ENCODE measurements around the gene CHCHD3.
"Not testable (repeated sequence)": the region's sequence is repeated elsewhere in the genome, so short reads cannot be mapped to it uniquely, and the experiment has no call there.

The CHCHD3 gene

GRCh38 chr7:132906193-132906835 lies 175.6 kb downstream of the CHCHD3 start:
- TF ChIP-seq EZH2phosphoT487 (IDR thresholded peaks at IDR 0.05; ENCODE audit: borderline replicate concordance), result no peak
- no peak for TF ChIP-seq CTCF (conservative IDR thresholded peaks at IDR 0.05; ENCODE audit: low read length)
- no peak overlapping the region for H3K4me3 ChIP-seq (ENCODE audit: low read length, poor library complexity, severe bottlenecking)

GRCh38 chr7:132905136-132905535 lies 176.8 kb downstream of the CHCHD3 start:
- not testable (repeated sequence) for H4K20me1 ChIP-seq (ENCODE audit: insufficient read depth, low read length, poor library complexity, severe bottlenecking); H3K9me3 ChIP-seq (ENCODE audit: insufficient read depth, low read depth, low read length); H3K9me2 ChIP-seq (replicated peaks; ENCODE audit: low read depth, low read length); H3F3A ChIP-seq (ENCODE audit: low read depth); H2AFZ ChIP-seq (ENCODE audit: low read length); H3K27me3 ChIP-seq (ENCODE audit: insufficient read depth, low read length, poor library complexity, severe bottlenecking); H3K4me2 ChIP-seq (ENCODE audit: low read depth, low read length, poor library complexity, severe bottlenecking); H3K36me3 ChIP-seq (ENCODE audit: insufficient read depth, low read length); H3K9ac ChIP-seq (ENCODE audit: low read depth, low read length, poor library complexity, severe bottlenecking); H3K79me2 ChIP-seq (ENCODE audit: insufficient read depth, low read length); H3K4me1 ChIP-seq (ENCODE audit: insufficient read depth, low read length, poor library complexity, severe bottlenecking); H3K4me3 ChIP-seq (ENCODE audit: low read length, poor library complexity, severe bottlenecking)

More at GRCh38 chr7:132906193-132906835, 175.6 kb downstream of the CHCHD3 start:
- peaks cover 3% of the 10 kb centered on the region for H3K4me1 ChIP-seq (ENCODE audit: insufficient read depth, low read length, poor library complexity, severe bottlenecking)
- no peaks in the 10 kb centered on the region for H3F3A ChIP-seq (ENCODE audit: low read depth)
- H3K9me2 ChIP-seq (replicated peaks; ENCODE audit: low read depth, low read length), result no peaks in the 10 kb centered on the region
- no peak overlapping the region for H3K9ac ChIP-seq (ENCODE audit: low read depth, low read length, poor library complexity, severe bottlenecking)
- H3K4me2 ChIP-seq (ENCODE audit: low read depth, low read length, poor library complexity, severe bottlenecking), result no peak overlapping the region
- no peaks in the 10 kb centered on the region for H3K9me3 ChIP-seq (ENCODE audit: insufficient read depth, low read depth, low read length)
- no peaks in the 10 kb centered on the region; the same call in 1 of the 2 replicates for H3K36me3 ChIP-seq (ENCODE audit: insufficient read depth, low read length)
- no peaks in the 10 kb centered on the region for H3K79me2 ChIP-seq (ENCODE audit: insufficient read depth, low read length)
- H4K20me1 ChIP-seq (ENCODE audit: insufficient read depth, low read length, poor library complexity, severe bottlenecking), result no peaks in the 10 kb centered on the region
- H3K27me3 ChIP-seq (ENCODE audit: insufficient read depth, low read length, poor library complexity, severe bottlenecking), result no peaks in the 10 kb centered on the region
- no peak overlapping the region for H2AFZ ChIP-seq (ENCODE audit: low read length)

GRCh38 chr7:132904209-132904608 lies 177.7 kb downstream of the CHCHD3 start:
- no peak overlapping the region for H3K9ac ChIP-seq (ENCODE audit: low read depth, low read length, poor library complexity, severe bottlenecking)
- no peaks in the 10 kb centered on the region for H3K9me3 ChIP-seq (ENCODE audit: insufficient read depth, low read depth, low read length)
- H3K36me3 ChIP-seq (ENCODE audit: insufficient read depth, low read length), result no peaks in the 10 kb centered on the region; the same call in 1 of the 2 replicates
- no peaks in the 10 kb centered on the region for H4K20me1 ChIP-seq (ENCODE audit: insufficient read depth, low read length, poor library complexity, severe bottlenecking)
- H3K4me2 ChIP-seq (ENCODE audit: low read depth, low read length, poor library complexity, severe bottlenecking), result no peak overlapping the region
- no peak overlapping the region for H2AFZ ChIP-seq (ENCODE audit: low read length)
- no peaks in the 10 kb centered on the region for H3K27me3 ChIP-seq (ENCODE audit: insufficient read depth, low read length, poor library complexity, severe bottlenecking)
- H3K4me1 ChIP-seq (ENCODE audit: insufficient read depth, low read length, poor library complexity, severe bottlenecking), result peaks cover 3% of the 10 kb centered on the region
- no peaks in the 10 kb centered on the region for H3K79me2 ChIP-seq (ENCODE audit: insufficient read depth, low read length)
- H3K4me3 ChIP-seq (ENCODE audit: low read length, poor library complexity, severe bottlenecking), result no peak overlapping the region
- H3K9me2 ChIP-seq (replicated peaks; ENCODE audit: low read depth, low read length), result no peaks in the 10 kb centered on the region
- no peak for TF ChIP-seq CTCF (conservative IDR thresholded peaks at IDR 0.05; ENCODE audit: low read length)
- no peak for TF ChIP-seq EZH2phosphoT487 (IDR thresholded peaks at IDR 0.05; ENCODE audit: borderline replicate concordance)
- H3F3A ChIP-seq (ENCODE audit: low read depth), result no peaks in the 10 kb centered on the region

- H2AFZ ChIP-seq (ENCODE audit: low read length); H3K9ac ChIP-seq (ENCODE audit: low read depth, low read length, poor library complexity, severe bottlenecking); H3K4me3 ChIP-seq (ENCODE audit: low read length, poor library complexity, severe bottlenecking): not testable (repeated sequence)
These were observed 179.6 kb downstream of the CHCHD3 start for GRCh38 chr7:132902294-132902693.

More at GRCh38 chr7:132902294-132902693, 179.6 kb downstream of the CHCHD3 start:
- not testable (repeated sequence) for H3K9me2 ChIP-seq (replicated peaks; ENCODE audit: low read depth, low read length); H3F3A ChIP-seq (ENCODE audit: low read depth); H4K20me1 ChIP-seq (ENCODE audit: insufficient read depth, low read length, poor library complexity, severe bottlenecking); H3K4me1 ChIP-seq (ENCODE audit: insufficient read depth, low read length, poor library complexity, severe bottlenecking); H3K4me2 ChIP-seq (ENCODE audit: low read depth, low read length, poor library complexity, severe bottlenecking); H3K9me3 ChIP-seq (ENCODE audit: insufficient read depth, low read depth, low read length); H3K79me2 ChIP-seq (ENCODE audit: insufficient read depth, low read length); H3K36me3 ChIP-seq (ENCODE audit: insufficient read depth, low read length); H3K27me3 ChIP-seq (ENCODE audit: insufficient read depth, low read length, poor library complexity, severe bottlenecking)
